Measurements from ENCODE around the gene MPHOSPH6.
"Not testable (repeated sequence)": the region's sequence is repeated elsewhere in the genome, so short reads cannot be mapped to it uniquely, and the experiment has no call there.

The MPHOSPH6 gene

GRCh38 chr16:82169861-82170845 lies at the start of gene MPHOSPH6:
Gene MPHOSPH6 (minus strand): TSS chr16:82170224. CDS start chr16:82170175, 49 bp downstream.
- DNase-seq = peak; percentile 94

- DNase-seq = no peak
Observed at GRCh38 chr16:82219298-82219697, 49.3 kb upstream of the MPHOSPH6 start.

GRCh38 chr16:82209314-82209713 lies 39.3 kb upstream of the MPHOSPH6 start:
- not testable (repeated sequence) for DNase-seq

- no peak for DNase-seq
Observed at GRCh38 chr16:82203198-82203597, 33.2 kb upstream of the MPHOSPH6 start.

DNA sequence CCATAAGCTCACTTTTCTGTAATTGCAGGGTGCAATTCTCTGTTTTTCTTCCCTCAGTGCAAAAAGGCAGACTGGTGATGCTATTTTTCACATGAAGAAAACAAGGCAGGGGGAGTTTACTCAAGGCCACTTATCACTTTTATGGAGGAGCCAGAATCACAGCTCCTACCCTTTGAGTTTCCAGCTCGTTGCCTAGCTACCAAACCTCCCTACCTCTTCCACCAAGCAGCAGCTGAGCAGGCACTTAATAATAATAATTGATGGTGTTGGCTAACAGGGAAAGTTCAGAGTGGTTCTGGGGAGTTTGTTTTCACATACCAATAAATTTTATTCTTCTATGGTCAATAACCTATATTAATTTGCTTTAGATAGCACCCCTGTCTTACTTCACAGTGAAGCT lies 31.9 kb upstream of the MPHOSPH6 start:
- DNase-seq = no peak

- no peak for DNase-seq
Observed at GRCh38 chr16:82201351-82201750, 31.3 kb upstream of the MPHOSPH6 start.

- no peak for DNase-seq
Observed at GRCh38 chr16:82199209-82199608, 29.2 kb upstream of the MPHOSPH6 start.

GRCh38 chr16:82197540-82198240 lies 27.7 kb upstream of the MPHOSPH6 start:
- DNase-seq = no peak

DNA sequence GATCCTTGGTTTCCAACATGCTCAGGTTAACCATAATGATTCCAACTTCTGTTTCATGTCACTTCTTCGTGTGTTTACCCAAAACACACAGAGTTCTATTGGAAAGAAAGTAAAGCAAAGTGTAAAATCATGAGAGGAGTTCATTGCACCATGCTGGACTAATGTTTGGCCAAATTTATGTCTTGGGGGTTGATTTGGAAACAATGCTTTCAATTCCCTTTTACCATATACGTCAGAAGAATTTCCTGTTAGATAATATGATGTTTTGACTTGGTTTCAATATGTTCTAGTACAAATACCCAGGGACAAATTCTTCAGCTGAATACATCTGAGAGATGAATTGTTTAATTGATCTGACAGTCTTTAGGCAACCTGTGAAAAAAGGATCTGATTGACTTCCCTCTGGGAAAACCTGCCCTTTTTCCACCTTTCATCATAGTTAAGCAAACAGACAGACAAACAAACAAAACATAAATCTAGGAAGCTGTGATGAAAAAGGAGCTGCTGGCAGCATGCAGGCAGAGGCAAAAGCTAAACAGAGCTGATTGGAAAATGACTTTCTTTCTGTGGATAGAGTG lies 26.0 kb upstream of the MPHOSPH6 start:
- no peak for DNase-seq

DNA sequence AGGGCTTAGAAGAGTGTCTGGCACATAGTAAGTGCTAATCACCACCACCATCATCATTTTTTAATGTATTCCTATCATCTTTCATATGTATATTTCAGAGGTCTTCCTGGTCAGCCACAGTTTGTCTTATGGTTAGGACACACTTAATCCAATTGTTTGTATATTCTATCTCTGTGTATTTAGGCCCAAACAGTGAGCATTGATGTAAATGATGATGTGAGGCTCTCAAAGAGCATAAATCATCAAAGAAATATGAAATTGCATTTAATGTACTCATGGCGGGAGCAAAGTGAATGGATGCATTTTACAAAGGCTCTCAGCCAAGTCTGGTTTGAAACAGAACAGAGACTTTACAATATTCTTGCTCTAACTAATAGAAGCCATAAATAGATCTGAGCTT lies 24.1 kb upstream of the MPHOSPH6 start:
- DNase-seq = no peak

DNA sequence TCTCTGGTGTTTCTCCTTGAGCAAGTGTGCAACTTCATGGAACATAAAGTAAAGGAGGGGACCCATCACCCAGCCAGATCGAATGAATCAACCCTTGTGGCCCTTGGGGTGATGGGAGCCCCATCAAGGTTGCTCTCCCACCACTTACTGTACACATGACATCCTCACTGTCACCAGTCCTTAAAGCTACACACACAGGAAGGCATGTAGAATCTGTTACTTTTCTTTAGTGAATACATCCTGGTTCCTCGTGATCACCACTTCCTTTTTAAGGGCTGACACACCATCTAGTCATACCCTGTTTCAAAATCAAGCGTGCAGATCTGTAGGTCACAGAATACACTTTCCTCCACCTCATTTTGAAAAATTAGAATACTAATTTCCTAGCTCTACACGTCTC lies 22.6 kb upstream of the MPHOSPH6 start:
- no peak for DNase-seq

DNA sequence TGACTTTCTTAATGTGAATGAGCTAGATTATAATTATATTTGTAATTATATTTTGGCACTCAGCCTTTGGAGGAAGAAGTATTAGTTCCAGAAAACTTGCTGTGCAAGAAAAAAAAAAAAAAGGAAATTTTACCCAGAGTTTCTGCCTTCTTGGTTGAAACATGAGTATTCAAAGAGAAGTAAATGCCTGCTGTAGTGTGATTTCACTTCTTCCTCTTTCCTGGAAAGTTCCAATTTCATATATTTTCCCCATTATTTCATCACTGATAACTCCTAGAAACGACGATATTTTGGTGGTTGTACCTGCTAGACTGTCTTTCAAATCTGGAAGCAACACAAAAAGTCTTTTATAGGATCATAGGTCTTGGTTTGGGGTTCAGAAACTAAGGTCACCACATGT lies 20.4 kb upstream of the MPHOSPH6 start:
- DNase-seq = no peak

DNA sequence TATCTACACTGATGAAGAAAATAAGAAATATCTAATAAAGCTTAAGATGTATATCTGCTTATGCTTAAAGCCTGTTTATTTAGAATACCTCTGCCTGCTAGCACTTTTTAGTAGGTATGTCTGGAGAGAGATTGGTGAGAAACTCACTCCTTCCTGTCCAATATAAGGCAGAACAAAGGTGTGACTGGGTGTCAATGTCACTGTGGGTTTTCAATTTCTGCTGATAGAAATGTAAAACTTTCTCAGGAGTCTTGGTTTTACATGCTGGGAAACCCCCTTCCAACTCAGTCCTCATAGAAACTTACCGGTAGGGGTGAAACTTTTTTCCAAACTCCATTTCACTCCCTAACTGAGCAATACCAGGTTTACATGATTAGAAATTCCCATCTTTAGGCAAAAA lies 17.8 kb upstream of the MPHOSPH6 start:
- no peak for DNase-seq

GRCh38 chr16:82185012-82185411 lies 15.0 kb upstream of the MPHOSPH6 start:
- no peak for DNase-seq

DNA sequence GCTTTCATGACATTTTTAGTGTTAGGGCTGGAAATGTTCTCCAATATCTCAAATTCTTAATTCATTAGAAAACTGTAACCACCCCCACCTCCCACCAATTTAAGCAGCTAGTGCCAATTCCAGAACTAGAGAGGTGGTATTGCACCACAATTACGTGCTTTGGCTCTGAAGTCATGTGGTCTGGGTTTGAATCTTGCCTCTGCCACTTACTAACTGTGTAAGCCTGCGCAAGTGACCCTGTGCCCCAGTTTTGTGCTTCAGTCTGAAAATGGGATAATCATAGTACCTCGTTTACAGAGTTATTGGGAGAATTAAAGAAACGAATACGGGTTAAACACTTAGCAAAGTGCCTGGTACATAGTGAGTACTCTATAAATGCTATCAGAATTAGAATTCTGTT lies 14.2 kb upstream of the MPHOSPH6 start:
- no peak for DNase-seq

- no peak for DNase-seq
Observed at GRCh38 chr16:82183004-82183397, 13.0 kb upstream of the MPHOSPH6 start.

GRCh38 chr16:82182266-82183003 lies 12.4 kb upstream of the MPHOSPH6 start:
- no peak for DNase-seq

- no peak for DNase-seq
Observed at GRCh38 chr16:82181461-82182185, 11.6 kb upstream of the MPHOSPH6 start.

GRCh38 chr16:82178352-82178751 lies 8.3 kb upstream of the MPHOSPH6 start:
- DNase-seq = no peak

DNA sequence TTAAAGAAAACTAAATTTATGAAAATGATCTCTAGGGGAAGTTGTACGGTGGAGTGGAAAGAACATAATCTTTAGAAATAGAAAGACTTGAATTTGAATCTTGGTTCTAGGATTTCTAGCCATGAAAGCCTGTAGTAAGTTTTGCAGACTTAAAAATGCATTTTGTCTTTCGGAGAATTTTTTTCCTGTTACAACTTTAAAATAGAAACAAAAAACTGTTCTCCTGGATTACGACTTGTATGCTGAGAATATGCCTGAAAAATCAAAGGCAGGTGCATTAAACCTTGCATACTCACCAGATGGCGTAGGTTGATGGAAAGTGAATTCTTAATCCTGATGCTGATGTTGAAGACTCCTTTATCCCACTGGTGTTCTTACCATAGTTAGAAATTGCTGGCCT lies 7.5 kb upstream of the MPHOSPH6 start:
- no peak for DNase-seq

DNA sequence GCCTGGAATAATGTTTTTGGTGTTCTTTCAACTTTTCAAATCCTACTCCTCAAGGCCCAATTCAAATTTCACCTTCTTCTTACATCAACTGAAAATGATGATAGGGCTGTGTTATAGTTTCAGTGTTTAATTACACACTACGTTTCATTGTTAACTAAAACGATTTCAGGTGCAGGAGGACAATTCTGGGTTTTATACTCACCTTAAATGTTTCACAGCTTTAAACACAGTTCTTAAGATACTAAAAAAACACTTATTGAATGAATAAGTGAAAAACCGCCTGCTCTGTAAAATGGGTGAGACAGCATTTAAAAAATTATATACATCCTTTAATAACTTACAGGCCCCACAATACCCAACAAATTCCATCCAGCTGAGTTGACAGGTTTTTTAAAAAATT lies 6.2 kb upstream of the MPHOSPH6 start:
- no peak for DNase-seq

DNA sequence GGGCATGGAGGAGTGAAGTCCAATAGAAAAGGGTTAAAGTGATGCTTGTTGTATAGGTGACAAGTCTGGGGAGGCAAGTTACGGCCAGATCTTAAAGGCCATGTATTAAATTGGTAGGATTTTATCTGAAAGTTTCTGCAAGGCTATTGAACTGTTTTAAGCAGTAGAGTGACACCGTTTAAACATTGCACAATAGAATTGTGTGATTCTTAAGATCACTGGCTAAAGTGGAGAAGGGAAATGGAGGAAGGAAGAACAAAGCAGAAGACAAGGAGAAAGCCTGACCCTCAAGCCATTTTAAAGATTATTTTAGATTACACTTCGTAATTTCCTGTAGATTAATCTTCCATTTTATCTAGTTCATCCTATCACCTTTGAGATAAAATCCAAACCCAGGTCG lies 5.6 kb upstream of the MPHOSPH6 start:
- DNase-seq = no peak

All from islet precursor cell (in vitro differentiated cells).